Measurements from ENCODE around the gene GAS2.

DNA sequence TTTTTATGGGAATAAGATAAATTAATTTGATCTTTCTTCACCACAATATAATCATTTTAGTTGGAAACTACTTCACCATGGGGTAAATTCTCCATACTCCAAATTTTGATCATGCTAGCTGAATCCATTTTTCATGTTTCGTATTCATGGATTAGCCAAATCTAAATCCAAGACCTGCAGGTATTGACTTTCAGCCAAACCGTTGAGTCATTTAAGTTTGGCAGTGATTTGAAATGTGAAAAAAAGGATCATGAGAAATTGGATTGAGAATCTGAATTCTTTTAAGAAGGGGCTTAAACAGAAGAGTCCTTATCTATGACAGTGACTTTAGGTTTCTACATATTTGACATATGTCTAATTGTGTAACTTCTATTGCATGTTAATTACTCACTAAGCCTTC lies 5.3 kb downstream of the GAS2 start:
- TF ChIP-seq, protein P1, sequence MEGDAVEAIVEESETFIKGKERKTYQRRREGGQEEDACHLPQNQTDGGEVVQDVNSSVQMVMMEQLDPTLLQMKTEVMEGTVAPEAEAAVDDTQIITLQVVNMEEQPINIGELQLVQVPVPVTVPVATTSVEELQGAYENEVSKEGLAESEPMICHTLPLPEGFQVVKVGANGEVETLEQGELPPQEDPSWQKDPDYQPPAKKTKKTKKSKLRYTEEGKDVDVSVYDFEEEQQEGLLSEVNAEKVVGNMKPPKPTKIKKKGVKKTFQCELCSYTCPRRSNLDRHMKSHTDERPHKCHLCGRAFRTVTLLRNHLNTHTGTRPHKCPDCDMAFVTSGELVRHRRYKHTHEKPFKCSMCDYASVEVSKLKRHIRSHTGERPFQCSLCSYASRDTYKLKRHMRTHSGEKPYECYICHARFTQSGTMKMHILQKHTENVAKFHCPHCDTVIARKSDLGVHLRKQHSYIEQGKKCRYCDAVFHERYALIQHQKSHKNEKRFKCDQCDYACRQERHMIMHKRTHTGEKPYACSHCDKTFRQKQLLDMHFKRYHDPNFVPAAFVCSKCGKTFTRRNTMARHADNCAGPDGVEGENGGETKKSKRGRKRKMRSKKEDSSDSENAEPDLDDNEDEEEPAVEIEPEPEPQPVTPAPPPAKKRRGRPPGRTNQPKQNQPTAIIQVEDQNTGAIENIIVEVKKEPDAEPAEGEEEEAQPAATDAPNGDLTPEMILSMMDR (IDR thresholded peaks at IDR 0.05): no peak
- TF ChIP-seq POLR2A (IDR thresholded peaks at IDR 0.05): no peak

All from Peyer's patch (tissue), 4 donors.